Cardiac atrium fibroblast (primary cell): ENCODE data around the gene FAM170B. TPM values are rescaled to one million over a fixed set of nuclear protein-coding genes. Genes with fewer than 3 reads are reported as not detected.

Experiments
- total RNA-seq: library from RNA; depleted of rRNA; stranded (reverse); fragments of >200 nt; gene quantifications from 2 replicates; pipeline ENCODE4 v1.2.3, GENCODE V29; 2015

The FAM170B gene
- not detected in 2 replicates for total RNA-seq

DNA sequence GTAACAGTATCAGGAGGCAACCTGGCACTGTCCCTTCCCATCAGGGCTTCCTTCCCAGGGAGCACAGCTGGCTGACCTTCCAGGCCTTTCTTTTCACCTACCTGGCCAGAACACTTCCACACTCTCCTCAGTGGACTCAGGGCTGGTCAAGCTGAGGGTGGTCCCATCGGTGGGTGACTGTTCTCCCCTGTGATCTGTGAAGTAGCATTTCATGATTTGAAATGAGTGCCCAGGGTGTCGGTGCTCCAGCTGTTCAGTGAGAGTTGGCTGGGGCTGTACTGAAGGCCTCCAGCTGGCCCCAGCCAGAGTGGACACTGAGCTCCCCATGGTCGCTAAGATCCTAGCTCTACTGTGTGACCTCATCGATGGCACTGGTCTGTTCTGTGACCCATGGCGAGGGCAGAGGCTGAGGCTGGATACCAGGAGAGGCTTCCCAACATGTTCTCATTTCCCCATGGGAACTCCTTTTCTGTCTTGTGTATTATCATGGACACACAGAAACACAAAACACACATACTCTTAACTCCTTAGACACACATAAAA is at the start of gene FAM170B:
Gene FAM170B, minus strand, starts transcription at position 316 of the 543 bp plus-strand sequence. Its CDS starts 103 bp downstream, at position 213.

DNA sequence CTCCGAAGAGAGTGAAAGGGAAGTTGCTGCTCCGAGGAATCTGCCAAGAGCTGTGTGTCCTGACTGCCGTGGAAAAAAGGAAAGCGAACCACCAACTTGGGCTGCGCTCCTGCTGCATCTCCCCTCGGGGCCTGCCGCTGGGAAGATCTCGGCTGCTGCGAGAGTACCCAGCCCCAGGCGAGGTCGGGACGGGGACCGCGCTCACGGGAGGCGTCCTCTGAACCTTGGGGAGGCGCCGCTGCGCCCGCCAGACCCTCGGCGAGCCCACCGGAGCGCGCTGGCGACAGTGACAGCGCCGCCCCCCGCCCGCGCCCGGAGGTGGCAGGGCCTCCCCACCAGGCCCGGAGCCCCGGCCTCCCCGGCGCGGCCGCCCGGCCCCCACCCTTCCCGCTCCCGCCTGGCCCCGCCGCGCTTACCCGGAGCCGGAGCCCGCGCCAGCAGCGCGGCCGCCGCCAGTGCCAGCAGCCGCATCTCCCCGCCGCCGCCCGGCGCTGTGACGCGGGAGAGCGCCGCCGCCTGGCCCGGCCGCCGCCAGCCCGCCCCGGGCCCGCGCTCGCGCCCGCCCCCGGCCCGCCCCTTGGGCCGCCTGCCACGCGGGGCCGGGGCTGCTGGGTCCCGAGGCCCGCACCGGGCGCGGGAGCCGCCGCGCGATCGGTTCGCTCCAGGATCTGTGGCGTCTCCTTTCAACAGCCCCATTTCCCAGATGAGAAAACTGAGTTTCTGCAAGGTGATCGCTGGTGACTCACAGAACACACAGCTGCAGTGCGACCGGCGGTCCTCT is 18.6 kb downstream of the FAM170B start, which contains the start of gene VSTM4:
Gene VSTM4, minus strand, starts transcription at position 508 of the 781 bp plus-strand sequence. Its CDS starts 37 bp downstream, at position 471.

Other genes with a start within 250 kb of the FAM170B start
- gene LRRC18, start 194.2 kb downstream of the FAM170B start, total RNA-seq = not detected in 2 replicates
- 3.1 and 3.6 TPM in 2 replicates for gene VSTM4, start 18.5 kb downstream of the FAM170B start, total RNA-seq
- gene TMEM273, start 54.4 kb upstream of the FAM170B start, total RNA-seq = not detected in 2 replicates
- gene C10orf71, start 165.1 kb upstream of the FAM170B start, total RNA-seq = not detected in 2 replicates